Liver (tissue), 9 donors: ENCODE results near the gene NCMAP. TPM values are rescaled to one million over a fixed set of nuclear protein-coding genes. Genes with fewer than 3 reads are reported as not detected.

Experiments
- DNase-seq: peaks from one replicate; pipeline ENCODE4 v3.0.0-alpha.2; 2017; ENCODE audit warnings: low spot score
- H3K27ac ChIP-seq, 2 donors: one replicate each; pipeline ENCODE4 v1.7.0; 2013; ENCODE audit warnings: inconsistent platforms in 2 of 2, low read length in 2 of 2, control low read depth in 1 of 2, low read depth in 1 of 2, mild to moderate bottlenecking in 1 of 2
- H3K27me3 ChIP-seq, 4 donors: one replicate each; pipeline versions ENCODE4 v1.6.1 to v1.7.0; 2013; ENCODE audit warnings: low read length in 3 of 4, inconsistent platforms in 1 of 4, mild to moderate bottlenecking in 1 of 4, moderate library complexity in 1 of 4; ENCODE audit not compliant: control insufficient read depth in 4 of 4, insufficient read depth in 4 of 4
- H3K36me3 ChIP-seq, 4 donors: one replicate each; pipeline versions ENCODE4 v1.6.1 to v1.7.0; 2013; ENCODE audit warnings: low read length in 3 of 4, mild to moderate bottlenecking in 3 of 4, low read depth in 1 of 4, moderate library complexity in 1 of 4; ENCODE audit not compliant: control insufficient read depth in 4 of 4, insufficient read depth in 3 of 4
- H3K4me1 ChIP-seq, 4 donors: one replicate each; pipeline versions ENCODE4 v1.6.1 to v1.7.0; 2013; ENCODE audit warnings: low read length in 3 of 4, mild to moderate bottlenecking in 3 of 4, moderate library complexity in 1 of 4; ENCODE audit not compliant: control insufficient read depth in 4 of 4, insufficient read depth in 4 of 4
- H3K4me3 ChIP-seq, 3 donors: one replicate each; pipeline versions ENCODE4 v1.6.1 to v1.7.0; 2013; ENCODE audit warnings: low read length in 3 of 3, control low read depth in 1 of 3, low read depth in 1 of 3, mild to moderate bottlenecking in 1 of 3
- H3K9ac ChIP-seq, 2 donors: one replicate each; pipeline ENCODE4 v1.7.0; 2013; ENCODE audit warnings: low read length in 2 of 2, mild to moderate bottlenecking in 2 of 2, moderate library complexity in 2 of 2, control low read depth in 1 of 2, low read depth in 1 of 2
- H3K9me3 ChIP-seq, 4 donors: one replicate each; pipeline versions ENCODE4 v1.6.1 to v1.7.0; 2013; ENCODE audit warnings: low read length in 3 of 4; ENCODE audit not compliant: control insufficient read depth in 4 of 4
- EGR1 ChIP-seq, 2 donors: IDR thresholded peaks; 2 replicates each; pipeline ENCODE4 v1.6.1; 2016 to 2018; ENCODE audit warnings: antibody characterized with exemption in 2 of 2, low read depth in 2 of 2
- GABPA ChIP-seq, 2 donors: IDR thresholded peaks in 1 of 2; conservative IDR thresholded peaks in 1 of 2; 2 replicates each; pipeline ENCODE4 v1.6.1; 2016; ENCODE audit warnings: antibody characterized with exemption in 2 of 2, mild to moderate bottlenecking in 1 of 2, moderate library complexity in 1 of 2
- HNF4A ChIP-seq, 2 donors: conservative IDR thresholded peaks; 2 replicates each; pipeline ENCODE4 v1.6.1; 2016; ENCODE audit warnings: antibody characterized with exemption in 2 of 2, mild to moderate bottlenecking in 2 of 2
- NR2F2 ChIP-seq: IDR thresholded peaks from 2 replicates; pipeline ENCODE4 v1.6.1; 2016; ENCODE audit warnings: antibody characterized with exemption
- RAD21 ChIP-seq, 2 donors: IDR thresholded peaks; 2 replicates each; pipeline ENCODE4 v1.6.1; 2016; ENCODE audit warnings: antibody characterized with exemption in 2 of 2, mild to moderate bottlenecking in 2 of 2
- SP1 ChIP-seq: IDR thresholded peaks from 2 replicates; pipeline ENCODE4 v1.6.1; 2018; ENCODE audit warnings: antibody characterized with exemption, mild to moderate bottlenecking
- YY1 ChIP-seq: IDR thresholded peaks from 2 replicates; pipeline ENCODE4 v1.6.1; 2016; ENCODE audit warnings: antibody characterized with exemption, mild to moderate bottlenecking
- WGBS: extraction: QIAGEN DNeasy Blood & Tissue Kit; methylation state at CpG from one replicate; pipeline ENCODE4 v1.1.7; 2013; 5-methylcytosine and 5-hydroxymethylcytosine counted together
- polyA plus RNA-seq, 2 donors: library from polyadenylated mRNA; stranded (reverse) in 1 of 2; unstranded in 1 of 2; fragments of 200-250 nt in 1 of 2; fragments of >200 nt in 1 of 2; fragmentation: Nextera tagmentation in 1 of 2; extraction: Ambion mirVana in 1 of 2; gene quantifications; one replicate each; pipeline versions ENCODE4 v1.2.1 to v1.2.3, GENCODE V29; 2013 to 2015
- total RNA-seq, 2 donors: library from RNA; depleted of rRNA; stranded (reverse); fragments of >200 nt; gene quantifications; one replicate each; pipeline ENCODE4 v1.2.3, GENCODE V29; 2014
- TF ChIP-seq, protein P1 (sequence below): IDR thresholded peaks from 2 replicates; pipeline ENCODE4 v1.6.1; 2016; ENCODE audit warnings: antibody characterized with exemption
- TF ChIP-seq, protein P2 (sequence below): IDR thresholded peaks from 2 replicates; pipeline ENCODE4 v1.6.1; 2016; ENCODE audit warnings: antibody characterized with exemption
- TF ChIP-seq, protein P3 (sequence below): IDR thresholded peaks from 2 replicates; pipeline ENCODE4 v1.6.1; 2016; ENCODE audit warnings: antibody characterized with exemption
- TF ChIP-seq, protein P4 (sequence below): IDR thresholded peaks from 2 replicates; pipeline ENCODE4 v1.6.1; 2016; ENCODE audit warnings: antibody characterized with exemption, mild to moderate bottlenecking
- TF ChIP-seq, protein P5 (sequence below): fragments of 150-350 bp; IDR thresholded peaks from 2 replicates; pipeline ENCODE4 v1.5.1; 2017; ENCODE audit warnings: improper control_type of control experiment, low read depth, low read length; ENCODE audit not compliant: missing input control
- donor health status: healthy.
- donor health status: healthy.
- donor health status: healthy.
- donor health status: healthy.
- donor health status: healthy.

NCMAP gene
- total and polyA plus RNA-seq, 4 donors, result 0.31 to 4.8 (median 0.61) TPM

DNA sequence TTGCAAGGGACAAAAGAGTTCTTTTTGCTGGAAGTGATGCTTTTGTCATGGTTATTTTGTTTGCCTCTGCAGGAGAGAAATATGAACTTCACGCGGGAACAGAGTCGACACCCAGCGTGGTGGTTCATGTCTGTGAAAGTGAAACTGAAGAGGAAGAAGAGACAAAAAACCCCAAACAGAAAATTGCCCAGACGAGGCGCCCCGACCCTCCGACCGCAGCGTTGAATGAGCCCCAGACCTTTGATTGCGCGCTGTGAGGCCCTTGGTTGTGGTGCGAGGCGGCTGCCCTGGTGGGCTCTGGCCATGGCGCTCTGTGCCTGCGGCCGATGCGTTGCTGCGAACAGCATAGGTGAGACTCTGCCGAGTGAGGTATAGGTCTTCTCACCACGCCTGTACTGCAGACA lies 20.9 kb upstream of the NCMAP start:
- TF ChIP-seq, protein P1, sequence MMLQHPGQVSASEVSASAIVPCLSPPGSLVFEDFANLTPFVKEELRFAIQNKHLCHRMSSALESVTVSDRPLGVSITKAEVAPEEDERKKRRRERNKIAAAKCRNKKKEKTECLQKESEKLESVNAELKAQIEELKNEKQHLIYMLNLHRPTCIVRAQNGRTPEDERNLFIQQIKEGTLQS, result no peak
- peak in 1 of 2 donors; percentile 13 for TF ChIP-seq RAD21 (IDR thresholded peaks at IDR 0.05)
- no peak for TF ChIP-seq NR2F2
- H3K9me3 ChIP-seq, result no peaks in the 10 kb centered on the region
- no peaks in the 10 kb centered on the region for H3K27me3 ChIP-seq
- DNase-seq, result no peak
- H3K9ac ChIP-seq, result peak overlapping the region in 1 of 2 donors; percentile 38
- H3K4me1 ChIP-seq, result peaks cover 0 to 17% (median 3%) of the 10 kb centered on the region in 4 donors
- H3K27ac ChIP-seq, result peak overlapping the region; percentile 5 to 71
- H3K36me3 ChIP-seq, result no peaks in the 10 kb centered on the region
- H3K4me3 ChIP-seq, result peak overlapping the region in 1 of 3 donors; percentile 5
- 70% methylated on average over 21 of the region's 21 CpGs for WGBS

DNA sequence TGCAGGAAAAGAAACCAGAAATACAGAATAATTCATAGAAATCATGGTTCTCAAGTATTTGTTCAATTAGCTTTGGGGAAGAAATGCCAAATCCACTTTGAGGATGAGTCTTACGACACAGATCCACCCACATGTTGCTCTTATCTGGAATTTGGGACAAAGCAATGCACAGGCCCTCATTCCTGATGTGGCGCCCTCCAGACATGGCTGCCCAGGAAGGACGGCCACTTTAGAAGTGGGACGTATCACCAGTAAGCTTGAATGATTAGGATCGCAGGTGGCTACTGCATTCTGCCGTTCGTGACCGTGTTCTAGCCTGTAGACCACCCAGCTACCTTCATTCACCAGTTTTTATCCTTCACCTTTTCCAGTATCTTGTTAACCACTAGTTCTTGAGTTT lies 20.1 kb upstream of the NCMAP start:
- Histone ChIP-seq H3K9me3 (no peaks in the 10 kb centered on the region), H3K9ac (no peak overlapping the region), H3K36me3 (no peaks in the 10 kb centered on the region), H3K27ac (peak overlapping the region; percentile 4 to 50), H3K4me1 (peaks cover 5 to 24% (median 8%) of the 10 kb centered on the region in 4 donors), H3K27me3 (no peaks in the 10 kb centered on the region), H3K4me3 (no peak overlapping the region)
- TF ChIP-seq RAD21 (IDR thresholded peaks at IDR 0.05), result no peak
- TF ChIP-seq, protein P2, sequence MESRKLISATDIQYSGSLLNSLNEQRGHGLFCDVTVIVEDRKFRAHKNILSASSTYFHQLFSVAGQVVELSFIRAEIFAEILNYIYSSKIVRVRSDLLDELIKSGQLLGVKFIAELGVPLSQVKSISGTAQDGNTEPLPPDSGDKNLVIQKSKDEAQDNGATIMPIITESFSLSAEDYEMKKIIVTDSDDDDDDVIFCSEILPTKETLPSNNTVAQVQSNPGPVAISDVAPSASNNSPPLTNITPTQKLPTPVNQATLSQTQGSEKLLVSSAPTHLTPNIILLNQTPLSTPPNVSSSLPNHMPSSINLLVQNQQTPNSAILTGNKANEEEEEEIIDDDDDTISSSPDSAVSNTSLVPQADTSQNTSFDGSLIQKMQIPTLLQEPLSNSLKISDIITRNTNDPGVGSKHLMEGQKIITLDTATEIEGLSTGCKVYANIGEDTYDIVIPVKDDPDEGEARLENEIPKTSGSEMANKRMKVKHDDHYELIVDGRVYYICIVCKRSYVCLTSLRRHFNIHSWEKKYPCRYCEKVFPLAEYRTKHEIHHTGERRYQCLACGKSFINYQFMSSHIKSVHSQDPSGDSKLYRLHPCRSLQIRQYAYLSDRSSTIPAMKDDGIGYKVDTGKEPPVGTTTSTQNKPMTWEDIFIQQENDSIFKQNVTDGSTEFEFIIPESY, result no peak
- TF ChIP-seq HNF4A (conservative IDR thresholded peaks at IDR 0.05), result no peak
- TF ChIP-seq, protein P3, sequence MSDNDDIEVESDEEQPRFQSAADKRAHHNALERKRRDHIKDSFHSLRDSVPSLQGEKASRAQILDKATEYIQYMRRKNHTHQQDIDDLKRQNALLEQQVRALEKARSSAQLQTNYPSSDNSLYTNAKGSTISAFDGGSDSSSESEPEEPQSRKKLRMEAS, result no peak
- TF ChIP-seq EGR1 (IDR thresholded peaks at IDR 0.05; ENCODE audit: low read depth in 2 of 2), result no peak
- WGBS, result 90% methylated on average over 8 of the region's 8 CpGs
- no peak for DNase-seq

DNA sequence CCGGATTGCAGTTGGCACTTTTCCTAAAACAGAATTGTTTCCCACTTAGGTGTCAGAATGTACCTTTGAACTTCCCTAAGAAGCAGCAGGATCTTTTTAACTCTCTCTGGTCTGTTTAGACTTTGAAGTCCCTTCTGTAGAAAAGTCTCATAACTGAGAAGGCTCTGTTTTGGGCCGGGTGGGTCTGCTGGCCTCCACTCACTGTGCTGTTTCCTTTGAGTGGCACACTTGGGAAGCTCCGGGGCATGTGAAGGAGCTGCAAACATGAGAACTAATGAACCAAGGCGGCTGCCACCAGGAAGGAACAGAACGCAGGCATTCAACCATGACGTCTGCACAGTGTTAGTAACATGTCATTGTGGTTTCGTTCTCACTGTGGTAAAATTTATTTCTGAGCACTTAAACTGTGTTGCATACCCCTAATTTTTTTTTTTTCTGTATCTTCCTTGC lies 19.5 kb upstream of the NCMAP start:
- Histone ChIP-seq H3K9me3 (no peaks in the 10 kb centered on the region), H3K9ac (peak overlapping the region in 1 of 2 donors; percentile 61), H3K27ac (peak overlapping the region; percentile 4 to 50), H3K27me3 (no peaks in the 10 kb centered on the region), H3K36me3 (no peaks in the 10 kb centered on the region), H3K4me3 (no peak overlapping the region), H3K4me1 (peaks cover 5 to 26% (median 12%) of the 10 kb centered on the region in 4 donors)
- 60% methylated on average over 7 of the region's 7 CpGs for WGBS
- no peak for DNase-seq
- TF ChIP-seq SP1 (peak; percentile 50), GABPA (IDR thresholded peaks at IDR 0.05 in 1 of 2, conservative IDR thresholded peaks at IDR 0.05 in 1 of 2) (no peak), YY1 (no peak), HNF4A (conservative IDR thresholded peaks at IDR 0.05) (peak; percentile 14 to 49)
- TF ChIP-seq, protein P4, sequence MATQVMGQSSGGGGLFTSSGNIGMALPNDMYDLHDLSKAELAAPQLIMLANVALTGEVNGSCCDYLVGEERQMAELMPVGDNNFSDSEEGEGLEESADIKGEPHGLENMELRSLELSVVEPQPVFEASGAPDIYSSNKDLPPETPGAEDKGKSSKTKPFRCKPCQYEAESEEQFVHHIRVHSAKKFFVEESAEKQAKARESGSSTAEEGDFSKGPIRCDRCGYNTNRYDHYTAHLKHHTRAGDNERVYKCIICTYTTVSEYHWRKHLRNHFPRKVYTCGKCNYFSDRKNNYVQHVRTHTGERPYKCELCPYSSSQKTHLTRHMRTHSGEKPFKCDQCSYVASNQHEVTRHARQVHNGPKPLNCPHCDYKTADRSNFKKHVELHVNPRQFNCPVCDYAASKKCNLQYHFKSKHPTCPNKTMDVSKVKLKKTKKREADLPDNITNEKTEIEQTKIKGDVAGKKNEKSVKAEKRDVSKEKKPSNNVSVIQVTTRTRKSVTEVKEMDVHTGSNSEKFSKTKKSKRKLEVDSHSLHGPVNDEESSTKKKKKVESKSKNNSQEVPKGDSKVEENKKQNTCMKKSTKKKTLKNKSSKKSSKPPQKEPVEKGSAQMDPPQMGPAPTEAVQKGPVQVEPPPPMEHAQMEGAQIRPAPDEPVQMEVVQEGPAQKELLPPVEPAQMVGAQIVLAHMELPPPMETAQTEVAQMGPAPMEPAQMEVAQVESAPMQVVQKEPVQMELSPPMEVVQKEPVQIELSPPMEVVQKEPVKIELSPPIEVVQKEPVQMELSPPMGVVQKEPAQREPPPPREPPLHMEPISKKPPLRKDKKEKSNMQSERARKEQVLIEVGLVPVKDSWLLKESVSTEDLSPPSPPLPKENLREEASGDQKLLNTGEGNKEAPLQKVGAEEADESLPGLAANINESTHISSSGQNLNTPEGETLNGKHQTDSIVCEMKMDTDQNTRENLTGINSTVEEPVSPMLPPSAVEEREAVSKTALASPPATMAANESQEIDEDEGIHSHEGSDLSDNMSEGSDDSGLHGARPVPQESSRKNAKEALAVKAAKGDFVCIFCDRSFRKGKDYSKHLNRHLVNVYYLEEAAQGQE, result no peak
- TF ChIP-seq, protein P2, result no peak
- TF ChIP-seq, protein P3, result no peak
- TF ChIP-seq, protein P5, sequence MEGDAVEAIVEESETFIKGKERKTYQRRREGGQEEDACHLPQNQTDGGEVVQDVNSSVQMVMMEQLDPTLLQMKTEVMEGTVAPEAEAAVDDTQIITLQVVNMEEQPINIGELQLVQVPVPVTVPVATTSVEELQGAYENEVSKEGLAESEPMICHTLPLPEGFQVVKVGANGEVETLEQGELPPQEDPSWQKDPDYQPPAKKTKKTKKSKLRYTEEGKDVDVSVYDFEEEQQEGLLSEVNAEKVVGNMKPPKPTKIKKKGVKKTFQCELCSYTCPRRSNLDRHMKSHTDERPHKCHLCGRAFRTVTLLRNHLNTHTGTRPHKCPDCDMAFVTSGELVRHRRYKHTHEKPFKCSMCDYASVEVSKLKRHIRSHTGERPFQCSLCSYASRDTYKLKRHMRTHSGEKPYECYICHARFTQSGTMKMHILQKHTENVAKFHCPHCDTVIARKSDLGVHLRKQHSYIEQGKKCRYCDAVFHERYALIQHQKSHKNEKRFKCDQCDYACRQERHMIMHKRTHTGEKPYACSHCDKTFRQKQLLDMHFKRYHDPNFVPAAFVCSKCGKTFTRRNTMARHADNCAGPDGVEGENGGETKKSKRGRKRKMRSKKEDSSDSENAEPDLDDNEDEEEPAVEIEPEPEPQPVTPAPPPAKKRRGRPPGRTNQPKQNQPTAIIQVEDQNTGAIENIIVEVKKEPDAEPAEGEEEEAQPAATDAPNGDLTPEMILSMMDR, result no peak
